ENCODE results near the gene LCK. TPM values are rescaled to one million over a fixed set of nuclear protein-coding genes. Genes with fewer than 3 reads are reported as not detected.

The LCK gene
- total and polyA plus RNA-seq, 2 of the 8 experiments (the other 6 are each of a cell fraction or from before 2014, with no cell fraction given), result 75.3 to 122 TPM

- TF ChIP-seq, protein P1, sequence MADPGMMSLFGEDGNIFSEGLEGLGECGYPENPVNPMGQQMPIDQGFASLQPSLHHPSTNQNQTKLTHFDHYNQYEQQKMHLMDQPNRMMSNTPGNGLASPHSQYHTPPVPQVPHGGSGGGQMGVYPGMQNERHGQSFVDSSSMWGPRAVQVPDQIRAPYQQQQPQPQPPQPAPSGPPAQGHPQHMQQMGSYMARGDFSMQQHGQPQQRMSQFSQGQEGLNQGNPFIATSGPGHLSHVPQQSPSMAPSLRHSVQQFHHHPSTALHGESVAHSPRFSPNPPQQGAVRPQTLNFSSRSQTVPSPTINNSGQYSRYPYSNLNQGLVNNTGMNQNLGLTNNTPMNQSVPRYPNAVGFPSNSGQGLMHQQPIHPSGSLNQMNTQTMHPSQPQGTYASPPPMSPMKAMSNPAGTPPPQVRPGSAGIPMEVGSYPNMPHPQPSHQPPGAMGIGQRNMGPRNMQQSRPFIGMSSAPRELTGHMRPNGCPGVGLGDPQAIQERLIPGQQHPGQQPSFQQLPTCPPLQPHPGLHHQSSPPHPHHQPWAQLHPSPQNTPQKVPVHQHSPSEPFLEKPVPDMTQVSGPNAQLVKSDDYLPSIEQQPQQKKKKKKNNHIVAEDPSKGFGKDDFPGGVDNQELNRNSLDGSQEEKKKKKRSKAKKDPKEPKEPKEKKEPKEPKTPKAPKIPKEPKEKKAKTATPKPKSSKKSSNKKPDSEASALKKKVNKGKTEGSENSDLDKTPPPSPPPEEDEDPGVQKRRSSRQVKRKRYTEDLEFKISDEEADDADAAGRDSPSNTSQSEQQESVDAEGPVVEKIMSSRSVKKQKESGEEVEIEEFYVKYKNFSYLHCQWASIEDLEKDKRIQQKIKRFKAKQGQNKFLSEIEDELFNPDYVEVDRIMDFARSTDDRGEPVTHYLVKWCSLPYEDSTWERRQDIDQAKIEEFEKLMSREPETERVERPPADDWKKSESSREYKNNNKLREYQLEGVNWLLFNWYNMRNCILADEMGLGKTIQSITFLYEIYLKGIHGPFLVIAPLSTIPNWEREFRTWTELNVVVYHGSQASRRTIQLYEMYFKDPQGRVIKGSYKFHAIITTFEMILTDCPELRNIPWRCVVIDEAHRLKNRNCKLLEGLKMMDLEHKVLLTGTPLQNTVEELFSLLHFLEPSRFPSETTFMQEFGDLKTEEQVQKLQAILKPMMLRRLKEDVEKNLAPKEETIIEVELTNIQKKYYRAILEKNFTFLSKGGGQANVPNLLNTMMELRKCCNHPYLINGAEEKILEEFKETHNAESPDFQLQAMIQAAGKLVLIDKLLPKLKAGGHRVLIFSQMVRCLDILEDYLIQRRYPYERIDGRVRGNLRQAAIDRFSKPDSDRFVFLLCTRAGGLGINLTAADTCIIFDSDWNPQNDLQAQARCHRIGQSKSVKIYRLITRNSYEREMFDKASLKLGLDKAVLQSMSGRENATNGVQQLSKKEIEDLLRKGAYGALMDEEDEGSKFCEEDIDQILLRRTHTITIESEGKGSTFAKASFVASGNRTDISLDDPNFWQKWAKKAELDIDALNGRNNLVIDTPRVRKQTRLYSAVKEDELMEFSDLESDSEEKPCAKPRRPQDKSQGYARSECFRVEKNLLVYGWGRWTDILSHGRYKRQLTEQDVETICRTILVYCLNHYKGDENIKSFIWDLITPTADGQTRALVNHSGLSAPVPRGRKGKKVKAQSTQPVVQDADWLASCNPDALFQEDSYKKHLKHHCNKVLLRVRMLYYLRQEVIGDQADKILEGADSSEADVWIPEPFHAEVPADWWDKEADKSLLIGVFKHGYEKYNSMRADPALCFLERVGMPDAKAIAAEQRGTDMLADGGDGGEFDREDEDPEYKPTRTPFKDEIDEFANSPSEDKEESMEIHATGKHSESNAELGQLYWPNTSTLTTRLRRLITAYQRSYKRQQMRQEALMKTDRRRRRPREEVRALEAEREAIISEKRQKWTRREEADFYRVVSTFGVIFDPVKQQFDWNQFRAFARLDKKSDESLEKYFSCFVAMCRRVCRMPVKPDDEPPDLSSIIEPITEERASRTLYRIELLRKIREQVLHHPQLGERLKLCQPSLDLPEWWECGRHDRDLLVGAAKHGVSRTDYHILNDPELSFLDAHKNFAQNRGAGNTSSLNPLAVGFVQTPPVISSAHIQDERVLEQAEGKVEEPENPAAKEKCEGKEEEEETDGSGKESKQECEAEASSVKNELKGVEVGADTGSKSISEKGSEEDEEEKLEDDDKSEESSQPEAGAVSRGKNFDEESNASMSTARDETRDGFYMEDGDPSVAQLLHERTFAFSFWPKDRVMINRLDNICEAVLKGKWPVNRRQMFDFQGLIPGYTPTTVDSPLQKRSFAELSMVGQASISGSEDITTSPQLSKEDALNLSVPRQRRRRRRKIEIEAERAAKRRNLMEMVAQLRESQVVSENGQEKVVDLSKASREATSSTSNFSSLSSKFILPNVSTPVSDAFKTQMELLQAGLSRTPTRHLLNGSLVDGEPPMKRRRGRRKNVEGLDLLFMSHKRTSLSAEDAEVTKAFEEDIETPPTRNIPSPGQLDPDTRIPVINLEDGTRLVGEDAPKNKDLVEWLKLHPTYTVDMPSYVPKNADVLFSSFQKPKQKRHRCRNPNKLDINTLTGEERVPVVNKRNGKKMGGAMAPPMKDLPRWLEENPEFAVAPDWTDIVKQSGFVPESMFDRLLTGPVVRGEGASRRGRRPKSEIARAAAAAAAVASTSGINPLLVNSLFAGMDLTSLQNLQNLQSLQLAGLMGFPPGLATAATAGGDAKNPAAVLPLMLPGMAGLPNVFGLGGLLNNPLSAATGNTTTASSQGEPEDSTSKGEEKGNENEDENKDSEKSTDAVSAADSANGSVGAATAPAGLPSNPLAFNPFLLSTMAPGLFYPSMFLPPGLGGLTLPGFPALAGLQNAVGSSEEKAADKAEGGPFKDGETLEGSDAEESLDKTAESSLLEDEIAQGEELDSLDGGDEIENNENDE (IDR thresholded peaks at IDR 0.05; ENCODE audit: insufficient replicate concordance, low read length), result no peak
- TF ChIP-seq HDAC6 (IDR thresholded peaks at IDR 0.05; ENCODE audit: low read depth, low read length) (no peak), RXRA (IDR thresholded peaks at IDR 0.05; ENCODE audit: insufficient read depth, low read depth, low read length) (no peak), BRCA1 (IDR thresholded peaks at IDR 0.05; ENCODE audit: low read depth, low read length) (no peak), POLR2AphosphoS5 (IDR thresholded peaks at IDR 0.05; ENCODE audit: low read depth, low read length) (no peak), EGR1 (IDR thresholded peaks at IDR 0.05; ENCODE audit: borderline replicate concordance, low read depth, low read length) (no peak), SIRT6 (IDR thresholded peaks at IDR 0.05; ENCODE audit: low read length) (no peak), KDM4A (IDR thresholded peaks at IDR 0.05; ENCODE audit: low read depth, low read length, severe bottlenecking) (no peak), BCL11A (IDR thresholded peaks at IDR 0.05; ENCODE audit: low read depth in 2 of 2, low read length in 2 of 2) (no peak), JUND (IDR thresholded peaks at IDR 0.05; ENCODE audit: low read length) (no peak), TEAD4 (IDR thresholded peaks at IDR 0.05; ENCODE audit: low read depth, low read length) (no peak), SP4 (IDR thresholded peaks at IDR 0.05; ENCODE audit: low read length) (no peak), CBX8 (IDR thresholded peaks at IDR 0.05; ENCODE audit: borderline replicate concordance, low read depth, low read length) (no peak)
Observed at GRCh38 chr1:32307324-32307723, 56.3 kb downstream of the LCK start (continued).
